HCT116 (cell line): ENCODE data around the gene IL36A.

Source experiments
- CTCF ChIP-seq, 3 experiments: fragments of 200-600 bp in 1 of 3; sonication (generic) in 1 of 3; IDR thresholded peaks in 2 of 3; conservative IDR thresholded peaks in 1 of 3; 2 replicates each; pipeline ENCODE4 v1.5.1; 2012 to 2017; ENCODE audit warnings: low read depth in 2 of 3, low read length in 2 of 3, antibody characterized with exemption in 1 of 3, borderline replicate concordance in 1 of 3, control low read depth in 1 of 3, mild to moderate bottlenecking in 1 of 3, mixed read lengths in 1 of 3, mixed run types in 1 of 3, moderate library complexity in 1 of 3; ENCODE audit not compliant: insufficient read depth in 1 of 3
- EZH2 ChIP-seq: fragments of 200-600 bp; sonication (generic); IDR thresholded peaks from 2 replicates; pipeline ENCODE4 v1.6.1; 2017; ENCODE audit warnings: antibody characterized with exemption, mixed run types
- EZH2phosphoT487 ChIP-seq: fragments of 200-600 bp; IDR thresholded peaks from 2 replicates; pipeline ENCODE4 v1.6.1; 2018; ENCODE audit warnings: antibody characterized with exemption, borderline replicate concordance
- POLR2A ChIP-seq: IDR thresholded peaks from 2 replicates; pipeline ENCODE4 v1.7.0; 2011; ENCODE audit warnings: borderline replicate concordance; ENCODE audit not compliant: insufficient read depth, insufficient read length; ENCODE audit errors: extremely low read depth
- SIN3A ChIP-seq: IDR thresholded peaks from 2 replicates; pipeline ENCODE4 v1.6.1; 2012; ENCODE audit warnings: low read depth
- SP1 ChIP-seq: IDR thresholded peaks from 2 replicates; pipeline ENCODE4 v1.6.1; 2012; ENCODE audit warnings: low read depth
- TCF7L2 ChIP-seq: IDR thresholded peaks from 2 replicates; pipeline ENCODE4 v1.7.0; 2011; ENCODE audit warnings: borderline replicate concordance, inconsistent platforms; ENCODE audit not compliant: insufficient read depth, insufficient read length; ENCODE audit errors: extremely low read depth

GRCh38 chr2:113028112-113028511 is 22.9 kb downstream of the IL36A start:
- TF ChIP-seq EZH2phosphoT487 (no peak), CTCF (IDR thresholded peaks at IDR 0.05 in 2 of 3, conservative IDR thresholded peaks at IDR 0.05 in 1 of 3; ENCODE audit: borderline replicate concordance in 1 of 3, insufficient read depth in 1 of 3, low read depth in 2 of 3, low read length in 2 of 3) (no peak), EZH2 (no peak), SIN3A (no peak), TCF7L2 (no peak), SP1 (no peak), POLR2A (no peak)
